Measurements from ENCODE around the gene SLC35F3. TPM values are rescaled to one million over a fixed set of nuclear protein-coding genes. Genes with fewer than 3 reads are reported as not detected.

Gene SLC35F3
- total RNA-seq, 1 experiment from 2014 or later, result 3.3 TPM

DNA sequence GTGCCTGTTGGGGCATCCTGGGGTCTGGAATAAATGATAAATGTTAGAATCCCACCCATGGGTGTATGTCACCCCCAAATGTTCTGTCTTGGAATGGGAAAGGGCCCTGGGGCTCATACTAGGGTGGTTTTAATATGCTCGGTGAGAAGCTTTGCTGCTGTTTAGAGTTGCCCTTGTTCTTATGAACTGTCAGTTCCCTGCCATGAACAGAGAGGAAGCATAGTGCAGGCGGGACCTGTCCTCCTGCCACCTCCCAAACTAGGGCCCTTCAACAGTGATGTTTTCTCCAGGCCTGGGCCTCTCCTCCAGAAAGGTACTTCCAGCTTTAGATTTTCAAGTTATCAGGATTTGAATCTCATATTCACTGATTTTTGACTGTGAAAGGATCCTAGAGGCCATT lies 388.1 kb downstream of the SLC35F3 start:
- POLR2A ChIA-PET, result interaction anchor here (0.6 to 0.7 kb wide), 2 partner anchors 29 to 327 kb away, joined by 3 to 4 read pairs; no protein-coding TSS in a partner anchor
- TF ChIP-seq, protein P1, sequence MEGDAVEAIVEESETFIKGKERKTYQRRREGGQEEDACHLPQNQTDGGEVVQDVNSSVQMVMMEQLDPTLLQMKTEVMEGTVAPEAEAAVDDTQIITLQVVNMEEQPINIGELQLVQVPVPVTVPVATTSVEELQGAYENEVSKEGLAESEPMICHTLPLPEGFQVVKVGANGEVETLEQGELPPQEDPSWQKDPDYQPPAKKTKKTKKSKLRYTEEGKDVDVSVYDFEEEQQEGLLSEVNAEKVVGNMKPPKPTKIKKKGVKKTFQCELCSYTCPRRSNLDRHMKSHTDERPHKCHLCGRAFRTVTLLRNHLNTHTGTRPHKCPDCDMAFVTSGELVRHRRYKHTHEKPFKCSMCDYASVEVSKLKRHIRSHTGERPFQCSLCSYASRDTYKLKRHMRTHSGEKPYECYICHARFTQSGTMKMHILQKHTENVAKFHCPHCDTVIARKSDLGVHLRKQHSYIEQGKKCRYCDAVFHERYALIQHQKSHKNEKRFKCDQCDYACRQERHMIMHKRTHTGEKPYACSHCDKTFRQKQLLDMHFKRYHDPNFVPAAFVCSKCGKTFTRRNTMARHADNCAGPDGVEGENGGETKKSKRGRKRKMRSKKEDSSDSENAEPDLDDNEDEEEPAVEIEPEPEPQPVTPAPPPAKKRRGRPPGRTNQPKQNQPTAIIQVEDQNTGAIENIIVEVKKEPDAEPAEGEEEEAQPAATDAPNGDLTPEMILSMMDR (IDR thresholded peaks at IDR 0.05; ENCODE audit: unreplicated experiment), result no peak
- intact Hi-C loops (cut with micrococcal nuclease), result no loop called here
- H3K36me3 Mint-ChIP-seq (ENCODE audit: insufficient read depth, unreplicated experiment), result no peaks in the 10 kb centered on the region
- H3K4me1 Mint-ChIP-seq (ENCODE audit: insufficient read depth, unreplicated experiment), result no peaks in the 10 kb centered on the region
- no peak for DNase-seq (ENCODE audit: unreplicated experiment)
- H3K4me3 Mint-ChIP-seq (ENCODE audit: unreplicated experiment), result no peak overlapping the region
- no TSS peak for BruUV-seq (replicated peaks)
- H3K27me3 Mint-ChIP-seq (ENCODE audit: insufficient read depth, unreplicated experiment), result no peaks in the 10 kb centered on the region
- H3K27ac Mint-ChIP-seq (ENCODE audit: low read depth, unreplicated experiment), result no peak overlapping the region
- H3K9me3 Mint-ChIP-seq (ENCODE audit: unreplicated experiment), result peaks cover 11% of the 10 kb centered on the region
- CTCF ChIA-PET, result interaction anchor here (0.6 to 7.1 kb wide), 5 partner anchors 17 to 179 kb away, joined by 3 to 105 read pairs (median 3); no protein-coding TSS in a partner anchor

DNA sequence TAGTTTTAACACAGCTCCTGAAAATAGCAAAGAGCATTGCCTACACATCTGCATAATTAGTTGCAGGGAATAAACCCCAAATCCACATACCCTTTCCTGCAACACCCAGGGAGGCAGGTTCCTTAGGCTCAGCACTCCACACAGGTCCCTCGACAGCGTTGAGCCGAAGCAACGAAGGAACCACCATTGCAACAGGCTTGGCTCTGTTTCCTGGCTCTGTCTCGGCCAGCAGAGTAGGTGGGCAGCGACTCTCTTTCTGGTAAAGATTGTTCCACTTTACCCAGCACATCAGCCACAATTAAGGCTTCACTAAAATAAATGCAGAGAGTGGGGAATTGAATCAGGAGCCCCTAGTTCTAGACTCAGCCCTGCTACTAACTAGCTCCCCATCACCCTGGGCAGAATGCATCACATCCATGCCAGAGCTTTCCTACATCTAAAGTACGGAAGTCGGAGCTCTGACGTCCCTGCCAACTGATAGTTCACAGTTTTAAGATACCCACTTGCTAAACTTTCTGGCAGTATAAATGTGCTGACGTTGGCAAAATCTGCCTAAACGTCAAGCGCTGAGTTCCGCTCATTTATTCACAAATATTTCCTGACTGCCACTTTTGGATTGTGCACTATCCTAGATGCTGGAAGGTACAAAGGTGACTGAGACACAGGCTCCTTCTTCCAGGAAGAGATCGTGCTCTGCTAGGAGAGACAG lies 389.8 kb downstream of the SLC35F3 start:
- H3K27me3 Mint-ChIP-seq (ENCODE audit: insufficient read depth, unreplicated experiment), result no peaks in the 10 kb centered on the region
- TF ChIP-seq, protein P1 (IDR thresholded peaks at IDR 0.05; ENCODE audit: unreplicated experiment), result no peak
- no peak overlapping the region for H3K27ac Mint-ChIP-seq (ENCODE audit: low read depth, unreplicated experiment)

GRCh38 chr1:234295068-234295467 lies 390.6 kb downstream of the SLC35F3 start:
- TF ChIP-seq, protein P1 (IDR thresholded peaks at IDR 0.05; ENCODE audit: unreplicated experiment), result no peak
- POLR2A ChIA-PET, result interaction anchor here (1.0 kb wide), 1 partner anchor 76 kb away, joined by 3 read pairs; no protein-coding TSS in a partner anchor
- Mint-ChIP-seq H3K36me3 (ENCODE audit: insufficient read depth, unreplicated experiment) (no peaks in the 10 kb centered on the region), H3K4me3 (ENCODE audit: unreplicated experiment) (no peak overlapping the region), H3K27ac (ENCODE audit: low read depth, unreplicated experiment) (no peak overlapping the region), H3K4me1 (ENCODE audit: insufficient read depth, unreplicated experiment) (no peaks in the 10 kb centered on the region), H3K27me3 (ENCODE audit: insufficient read depth, unreplicated experiment) (no peaks in the 10 kb centered on the region), H3K9me3 (ENCODE audit: unreplicated experiment) (peaks cover 2% of the 10 kb centered on the region)
- intact Hi-C loops (cut with micrococcal nuclease), result no loop called here
- CTCF ChIA-PET, result interaction anchor here (0.6 to 7.1 kb wide), 6 partner anchors 9 to 163 kb away, joined by 3 to 105 read pairs (median 4); no protein-coding TSS in a partner anchor
- BruUV-seq (replicated peaks), result no TSS peak
- DNase-seq (ENCODE audit: unreplicated experiment), result no peak

More for the DNA sequence above, 389.8 kb downstream of the SLC35F3 start:
- BruUV-seq (replicated peaks), result no TSS peak
- peaks cover 10% of the 10 kb centered on the region for H3K9me3 Mint-ChIP-seq (ENCODE audit: unreplicated experiment)
- H3K4me3 Mint-ChIP-seq (ENCODE audit: unreplicated experiment), result no peak overlapping the region
- no peaks in the 10 kb centered on the region for H3K4me1 Mint-ChIP-seq (ENCODE audit: insufficient read depth, unreplicated experiment)
- no peak for DNase-seq (ENCODE audit: unreplicated experiment)
- ChIA-PET POLR2A (interaction anchor here (1.0 kb wide), 1 partner anchor 75 kb away, joined by 3 read pairs; no protein-coding TSS in a partner anchor), CTCF (interaction anchor here (0.7 to 7.1 kb wide), 6 partner anchors 10 to 60 kb away, joined by 3 to 105 read pairs (median 4); no protein-coding TSS in a partner anchor)
- H3K36me3 Mint-ChIP-seq (ENCODE audit: insufficient read depth, unreplicated experiment), result no peaks in the 10 kb centered on the region
- intact Hi-C loops (cut with micrococcal nuclease), result no loop called here

DNA sequence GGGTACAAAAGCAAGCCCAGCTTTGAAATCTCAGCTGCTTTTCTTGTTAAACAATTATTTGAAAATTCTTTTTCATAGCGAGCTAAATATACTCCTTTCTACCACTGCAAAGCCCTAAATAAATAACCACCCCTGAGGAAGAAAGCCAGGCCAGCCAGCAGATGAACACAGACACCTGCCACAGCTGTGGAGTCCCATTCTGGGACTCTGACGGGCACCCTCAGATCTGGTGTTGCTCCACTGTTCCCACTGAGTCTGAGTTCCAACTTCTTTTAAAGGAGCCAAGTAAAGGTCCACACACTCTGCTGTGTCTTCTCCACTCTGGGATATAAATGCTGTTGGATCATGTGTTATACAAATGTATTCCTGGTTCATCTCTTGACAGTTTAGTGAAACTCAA lies 391.1 kb downstream of the SLC35F3 start:
- H3K27ac Mint-ChIP-seq (ENCODE audit: low read depth, unreplicated experiment), result no peak overlapping the region
- no peaks in the 10 kb centered on the region for H3K4me1 Mint-ChIP-seq (ENCODE audit: insufficient read depth, unreplicated experiment)
- no peaks in the 10 kb centered on the region for H3K27me3 Mint-ChIP-seq (ENCODE audit: insufficient read depth, unreplicated experiment)
- TF ChIP-seq, protein P1 (IDR thresholded peaks at IDR 0.05; ENCODE audit: unreplicated experiment), result no peak
- POLR2A ChIA-PET, result interaction anchor here (0.7 to 1.0 kb wide), 2 partner anchors 11 to 77 kb away, joined by 3 read pairs; no protein-coding TSS in a partner anchor
- H3K36me3 Mint-ChIP-seq (ENCODE audit: insufficient read depth, unreplicated experiment), result no peaks in the 10 kb centered on the region
- no TSS peak for BruUV-seq (replicated peaks)
- no peak for DNase-seq (ENCODE audit: unreplicated experiment)
- no peak overlapping the region for H3K4me3 Mint-ChIP-seq (ENCODE audit: unreplicated experiment)
- intact Hi-C loops (cut with micrococcal nuclease), result no loop called here
- no peaks in the 10 kb centered on the region for H3K9me3 Mint-ChIP-seq (ENCODE audit: unreplicated experiment)
- CTCF ChIA-PET, result interaction anchor here (0.5 to 7.1 kb wide), 8 partner anchors 9 to 860 kb away, joined by 3 to 105 read pairs (median 5); no protein-coding TSS in a partner anchor
